GM21576 (cell line): ENCODE measurements around the gene SLC12A6.
"Not testable (repeated sequence)": the region's sequence is repeated elsewhere in the genome, so short reads cannot be mapped to it uniquely, and the experiment has no call there.

Experiments used
- ATAC-seq: cut with Tn5 transposase; IDR thresholded peaks from one replicate; pipeline ENCODE4 v1.9.1; 2021; ENCODE audit warnings: mild to moderate bottlenecking, moderate library complexity; ENCODE audit not compliant: unreplicated experiment

The SLC12A6 gene

GRCh38 chr15:34209421-34210282 is 127.9 kb downstream of the SLC12A6 start, which contains the start of gene KATNBL1:
TSS of gene KATNBL1 (minus strand) at chr15:34210096. CDS start at chr15:34163676, 46,420 bp downstream.
- ATAC-seq, result peak; percentile 88

GRCh38 chr15:34206011-34206410 is 131.6 kb downstream of the SLC12A6 start:
- ATAC-seq, result no peak

GRCh38 chr15:34203936-34204335 is 133.6 kb downstream of the SLC12A6 start:
- ATAC-seq, result no peak

GRCh38 chr15:34203305-34203704 is 134.3 kb downstream of the SLC12A6 start:
- ATAC-seq, result no peak

- ATAC-seq, result not testable (repeated sequence)
Observed at GRCh38 chr15:34193272-34193671, 144.3 kb downstream of the SLC12A6 start.

GRCh38 chr15:34188711-34189110 is 148.9 kb downstream of the SLC12A6 start:
- no peak for ATAC-seq

GRCh38 chr15:34185666-34186065 is 151.9 kb downstream of the SLC12A6 start:
- no peak for ATAC-seq

- ATAC-seq, result no peak
Observed at GRCh38 chr15:34182942-34183341, 154.6 kb downstream of the SLC12A6 start.
